Measurements from ENCODE around the gene OBSL1.
A peak's percentile ranks its signal among the peaks of the same experiment; 100 is the strongest.

OBSL1 gene

GRCh38 chr2:219571311-219572236 lies at the start of gene OBSL1:
OBSL1 (minus strand) TSS chr2:219571539; CDS start chr2:219571232, 307 bp downstream.
- peak; percentile 52 for DNase-seq

- no peak for DNase-seq
Observed at GRCh38 chr2:219620546-219620945, 49.2 kb upstream of the OBSL1 start.

GRCh38 chr2:219619235-219619634 lies 47.9 kb upstream of the OBSL1 start:
- no peak for DNase-seq

- DNase-seq = no peak
Observed at GRCh38 chr2:219618733-219619122, 47.4 kb upstream of the OBSL1 start.

- no peak for DNase-seq
Observed at GRCh38 chr2:219616550-219616949, 45.2 kb upstream of the OBSL1 start.

GRCh38 chr2:219615894-219616293 lies 44.6 kb upstream of the OBSL1 start:
- no peak for DNase-seq

GRCh38 chr2:219615036-219615435 lies 43.7 kb upstream of the OBSL1 start:
- no peak for DNase-seq

GRCh38 chr2:219614076-219614860 lies 42.9 kb upstream of the OBSL1 start:
- DNase-seq = no peak

GRCh38 chr2:219613461-219614070 lies 42.2 kb upstream of the OBSL1 start:
- no peak for DNase-seq

- DNase-seq = no peak
Observed at GRCh38 chr2:219612577-219613286, 41.4 kb upstream of the OBSL1 start.

- no peak for DNase-seq
Observed at GRCh38 chr2:219611866-219612576, 40.7 kb upstream of the OBSL1 start.

- no peak for DNase-seq
Observed at GRCh38 chr2:219611306-219611705, 40.0 kb upstream of the OBSL1 start.

GRCh38 chr2:219609149-219609750 lies 37.9 kb upstream of the OBSL1 start:
- no peak for DNase-seq

GRCh38 chr2:219608399-219608964 lies 37.1 kb upstream of the OBSL1 start:
- DNase-seq = no peak

- DNase-seq = no peak
Observed at GRCh38 chr2:219607931-219608330, 36.6 kb upstream of the OBSL1 start.

GRCh38 chr2:219605607-219605954 lies 34.2 kb upstream of the OBSL1 start:
- DNase-seq = no peak

- DNase-seq = no peak
Observed at GRCh38 chr2:219603771-219604170, 32.4 kb upstream of the OBSL1 start.

- no peak for DNase-seq
Observed at GRCh38 chr2:219598308-219599078, 27.2 kb upstream of the OBSL1 start.

GRCh38 chr2:219597552-219598307 lies 26.4 kb upstream of the OBSL1 start, which contains the start of gene STK11IP:
STK11IP (plus strand) TSS chr2:219597857; CDS start chr2:219598120, 263 bp downstream.
- DNase-seq = peak; percentile 97

Measured in HCEC 1CT (cell line).